ENCODE data around the gene CHN1.

The CHN1 gene

DNA sequence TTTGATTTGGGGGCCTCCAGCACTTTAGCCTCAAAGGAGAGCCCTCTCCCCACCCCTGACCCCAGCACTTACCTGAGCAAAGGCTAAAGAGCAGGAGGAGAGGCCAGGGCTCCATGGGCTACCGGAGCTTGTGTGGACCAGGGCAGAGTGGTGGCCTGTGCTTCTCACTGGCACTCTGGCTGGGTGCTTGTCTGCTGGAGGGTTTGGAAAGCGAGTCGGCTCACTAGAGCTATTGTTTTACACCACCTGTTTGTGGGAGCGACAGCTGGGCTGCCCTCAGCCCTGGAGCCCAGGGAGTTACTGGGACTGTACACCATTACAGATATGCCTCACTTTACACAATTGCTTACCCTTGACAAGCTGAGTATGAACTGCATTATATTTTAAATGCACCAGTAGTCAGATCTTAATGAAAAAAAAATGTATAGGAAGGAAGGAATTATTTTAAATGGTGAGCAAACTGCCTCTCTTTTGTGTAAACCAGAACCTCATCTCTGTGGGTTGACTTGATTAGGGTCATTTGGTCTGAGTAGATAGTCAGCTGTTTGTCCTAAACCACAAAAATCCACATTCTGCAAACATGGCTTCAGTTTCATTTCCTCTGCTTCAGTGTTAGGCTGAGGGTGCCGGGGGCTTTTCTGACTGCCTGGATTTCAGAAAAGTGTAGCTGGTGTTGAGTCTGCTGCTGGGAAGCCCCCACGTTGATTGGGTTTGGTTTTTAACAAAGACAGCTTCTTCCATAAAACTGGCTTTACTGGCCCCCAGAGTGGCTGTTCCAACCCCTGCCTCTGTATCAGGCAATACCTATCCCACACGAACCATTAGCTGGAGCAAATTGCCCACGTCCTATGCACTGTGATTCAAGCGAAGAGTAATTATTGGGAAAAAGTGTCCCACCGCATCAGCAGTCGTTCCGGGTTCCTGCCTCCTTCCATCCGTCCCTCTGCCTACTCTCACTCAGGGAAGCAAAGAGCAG lies 240.6 kb downstream of the CHN1 start, which contains the start of gene CHRNA1:
Gene CHRNA1 (minus strand): TSS at position 193 of the 976 bp plus-strand sequence. CDS start 78 bp downstream, at position 115.
- Mint-ChIP-seq H3K27ac (no peak within 1 kb of the TSS), H3K27me3 (peaks cover 27% of the 10 kb centered on the region), H3K36me3 (no peaks in the 10 kb centered on the region), H3K9me3 (no peaks in the 10 kb centered on the region), H3K4me3 (no peak within 1 kb of the TSS), H3K4me1 (peaks cover 9% of the 10 kb centered on the region)
- ATAC-seq, result peak; percentile 34

GRCh38 chr2:174763780-174764179 lies 241.4 kb downstream of the CHN1 start:
- ATAC-seq, result no peak
- Mint-ChIP-seq H3K27me3 (peaks cover 22% of the 10 kb centered on the region), H3K4me1 (peaks cover 9% of the 10 kb centered on the region), H3K9me3 (no peaks in the 10 kb centered on the region), H3K36me3 (no peaks in the 10 kb centered on the region), H3K27ac (no peak overlapping the region), H3K4me3 (no peak overlapping the region)

GRCh38 chr2:174762464-174762863 lies 242.7 kb downstream of the CHN1 start:
- Mint-ChIP-seq H3K27me3 (peaks cover 16% of the 10 kb centered on the region), H3K9me3 (no peaks in the 10 kb centered on the region), H3K4me3 (no peak overlapping the region), H3K4me1 (peaks cover 9% of the 10 kb centered on the region), H3K27ac (no peak overlapping the region), H3K36me3 (no peaks in the 10 kb centered on the region)
- no peak for ATAC-seq

GRCh38 chr2:174761837-174762236 lies 243.3 kb downstream of the CHN1 start:
- Mint-ChIP-seq H3K4me3 (no peak overlapping the region), H3K4me1 (peaks cover 9% of the 10 kb centered on the region), H3K9me3 (no peaks in the 10 kb centered on the region), H3K36me3 (no peaks in the 10 kb centered on the region), H3K27ac (no peak overlapping the region), H3K27me3 (peaks cover 10% of the 10 kb centered on the region)
- ATAC-seq, result no peak

GRCh38 chr2:174760845-174761473 lies 244.2 kb downstream of the CHN1 start:
- ATAC-seq, result no peak
- Mint-ChIP-seq H3K4me1 (peaks cover 9% of the 10 kb centered on the region), H3K9me3 (no peaks in the 10 kb centered on the region), H3K4me3 (no peak overlapping the region), H3K27me3 (peaks cover 9% of the 10 kb centered on the region), H3K36me3 (no peaks in the 10 kb centered on the region), H3K27ac (no peak overlapping the region)

- Mint-ChIP-seq H3K4me3 (no peak overlapping the region), H3K27me3 (peaks cover 9% of the 10 kb centered on the region), H3K4me1 (peaks cover 4% of the 10 kb centered on the region), H3K36me3 (no peaks in the 10 kb centered on the region), H3K27ac (no peak overlapping the region), H3K9me3 (no peaks in the 10 kb centered on the region)
- ATAC-seq, result no peak
Observed at GRCh38 chr2:174759381-174760065, 245.7 kb downstream of the CHN1 start.

GRCh38 chr2:174756743-174757142 lies 248.4 kb downstream of the CHN1 start:
- no peaks in the 10 kb centered on the region for H3K9me3 Mint-ChIP-seq
- H3K4me3 Mint-ChIP-seq, result no peak overlapping the region
- no peak for ATAC-seq
- no peak overlapping the region for H3K27ac Mint-ChIP-seq
- peaks cover 6% of the 10 kb centered on the region for H3K27me3 Mint-ChIP-seq
- H3K36me3 Mint-ChIP-seq, result no peaks in the 10 kb centered on the region
- H3K4me1 Mint-ChIP-seq, result peaks cover 19% of the 10 kb centered on the region

- peaks cover 50% of the 10 kb centered on the region for H3K4me1 Mint-ChIP-seq
- peak; percentile 70 for ATAC-seq
- H3K4me3 Mint-ChIP-seq, result peak overlapping the region; percentile 61
- H3K9me3 Mint-ChIP-seq, result no peaks in the 10 kb centered on the region
- H3K27me3 Mint-ChIP-seq, result no peaks in the 10 kb centered on the region
- H3K27ac Mint-ChIP-seq, result peak overlapping the region; percentile 80
- H3K36me3 Mint-ChIP-seq, result no peaks in the 10 kb centered on the region
Observed at GRCh38 chr2:174753038-174753633, 252.0 kb downstream of the CHN1 start.

DNA sequence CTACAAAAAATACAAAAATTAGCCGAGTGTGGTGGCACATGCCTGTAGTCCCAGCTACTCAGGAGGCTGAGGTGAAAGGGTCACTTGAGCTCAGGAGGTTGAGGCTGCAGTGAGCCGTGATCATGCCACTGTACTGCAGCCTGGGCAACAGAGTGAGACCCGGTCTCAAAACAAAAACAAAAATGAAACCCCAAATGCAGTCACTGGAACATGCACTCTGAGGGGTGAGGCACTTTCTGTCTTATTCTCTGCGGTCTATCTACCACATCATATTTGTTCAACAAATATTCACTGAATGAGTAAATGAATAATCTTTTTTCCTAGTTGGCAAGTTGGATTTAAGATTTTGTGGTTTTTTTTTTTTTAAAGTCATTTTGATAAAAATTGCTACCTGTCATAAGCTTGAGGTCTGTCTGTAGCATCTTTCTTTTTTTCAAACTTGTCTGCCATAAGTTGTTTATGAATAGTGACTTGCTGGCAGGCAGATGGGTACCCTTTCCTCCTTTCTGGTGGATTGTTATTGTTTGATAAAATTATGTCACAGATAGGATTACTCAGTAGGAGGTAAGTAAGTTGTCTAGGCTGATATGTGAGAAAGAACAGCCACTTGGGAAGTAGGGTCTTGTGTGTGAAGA lies 252.7 kb downstream of the CHN1 start:
- Mint-ChIP-seq H3K27ac (peak overlapping the region; percentile 80), H3K27me3 (no peaks in the 10 kb centered on the region), H3K4me3 (peak overlapping the region; percentile 26), H3K9me3 (no peaks in the 10 kb centered on the region), H3K4me1 (peaks cover 50% of the 10 kb centered on the region), H3K36me3 (no peaks in the 10 kb centered on the region)
- peak; percentile 79 for ATAC-seq

GRCh38 chr2:174750923-174751441 lies 254.2 kb downstream of the CHN1 start:
- H3K36me3 Mint-ChIP-seq, result no peaks in the 10 kb centered on the region
- ATAC-seq, result peak; percentile 76
- H3K4me3 Mint-ChIP-seq, result peak overlapping the region; percentile 12
- H3K4me1 Mint-ChIP-seq, result peaks cover 50% of the 10 kb centered on the region
- no peaks in the 10 kb centered on the region for H3K9me3 Mint-ChIP-seq
- H3K27me3 Mint-ChIP-seq, result no peaks in the 10 kb centered on the region
- H3K27ac Mint-ChIP-seq, result peak overlapping the region; percentile 80

GRCh38 chr2:174749793-174750192 lies 255.4 kb downstream of the CHN1 start:
- H3K27ac Mint-ChIP-seq, result peak overlapping the region; percentile 80
- no peaks in the 10 kb centered on the region for H3K27me3 Mint-ChIP-seq
- peaks cover 50% of the 10 kb centered on the region for H3K4me1 Mint-ChIP-seq
- no peaks in the 10 kb centered on the region for H3K9me3 Mint-ChIP-seq
- no peak overlapping the region for H3K4me3 Mint-ChIP-seq
- ATAC-seq, result peak; percentile 32
- H3K36me3 Mint-ChIP-seq, result no peaks in the 10 kb centered on the region

GRCh38 chr2:174748948-174749347 lies 256.2 kb downstream of the CHN1 start:
- no peaks in the 10 kb centered on the region for H3K9me3 Mint-ChIP-seq
- no peak overlapping the region for H3K4me3 Mint-ChIP-seq
- peak overlapping the region; percentile 80 for H3K27ac Mint-ChIP-seq
- H3K4me1 Mint-ChIP-seq, result peaks cover 55% of the 10 kb centered on the region
- no peaks in the 10 kb centered on the region for H3K36me3 Mint-ChIP-seq
- no peak for ATAC-seq
- H3K27me3 Mint-ChIP-seq, result no peaks in the 10 kb centered on the region
